G401 (cell line): ENCODE results near the gene CTTNBP2NL. TPM values are rescaled to one million over a fixed set of nuclear protein-coding genes. Genes with fewer than 3 reads are reported as not detected.
"Not testable (repeated sequence)": the region's sequence is repeated elsewhere in the genome, so short reads cannot be mapped to it uniquely, and the experiment has no call there.

ENCODE experiments used
- DNase-seq: peaks from one replicate; pipeline ENCODE4 v3.0.0-alpha.2; 2015; ENCODE audit warnings: low spot score
- in situ Hi-C: cut with HindIII; loops from 2 replicates; pipeline ENCODE4 v1.10.0; 2016; ENCODE audit warnings: low sequenced_read_pairs, mixed read lengths
- total RNA-seq: library from RNA; depleted of rRNA; stranded (reverse); fragments of >200 nt; shearing (Covaris generic); gene quantifications from 2 replicates; pipeline ENCODE4 v1.2.3, GENCODE V29; 2014

Gene CTTNBP2NL
- total RNA-seq, 1 experiment from 2014 or later: 13.2 TPM

GRCh38 chr1:112409414-112409813 lies 13.4 kb downstream of the CTTNBP2NL start:
- no peak for DNase-seq
- in situ Hi-C loops: no loop called here

DNA sequence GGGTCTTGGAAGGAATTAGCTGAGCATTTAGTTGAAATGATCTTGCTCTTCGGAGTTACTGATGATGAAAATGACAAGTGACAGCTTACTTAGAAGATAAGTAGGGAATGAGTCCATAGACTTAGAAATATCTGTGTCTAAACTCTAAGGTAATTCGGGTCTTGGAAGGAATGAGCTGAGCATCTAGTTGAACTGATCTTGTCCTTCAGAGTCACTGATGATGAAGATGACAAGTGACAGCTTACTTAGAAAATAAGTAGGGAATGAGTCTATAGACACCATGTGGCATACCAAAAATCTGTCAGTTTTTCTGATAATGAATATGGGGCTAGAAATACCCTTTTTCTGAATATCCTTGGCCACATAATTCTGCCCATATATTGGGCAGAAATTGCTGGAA lies 14.7 kb downstream of the CTTNBP2NL start:
- in situ Hi-C loops: no loop called here

GRCh38 chr1:112417271-112417670 lies 21.3 kb downstream of the CTTNBP2NL start:
- DNase-seq: no peak
- in situ Hi-C loops: no loop called here

More for the DNA sequence above, 14.7 kb downstream of the CTTNBP2NL start:
- DNase-seq: no peak

GRCh38 chr1:112418099-112418892 lies 22.3 kb downstream of the CTTNBP2NL start:
- in situ Hi-C loops: no loop called here
- DNase-seq: no peak

GRCh38 chr1:112423207-112423606 lies 27.2 kb downstream of the CTTNBP2NL start:
- DNase-seq: no peak
- in situ Hi-C loops: no loop called here

- in situ Hi-C loops, DNase-seq: not testable (repeated sequence)
Measured at GRCh38 chr1:112423666-112424065, 27.7 kb downstream of the CTTNBP2NL start.

DNA sequence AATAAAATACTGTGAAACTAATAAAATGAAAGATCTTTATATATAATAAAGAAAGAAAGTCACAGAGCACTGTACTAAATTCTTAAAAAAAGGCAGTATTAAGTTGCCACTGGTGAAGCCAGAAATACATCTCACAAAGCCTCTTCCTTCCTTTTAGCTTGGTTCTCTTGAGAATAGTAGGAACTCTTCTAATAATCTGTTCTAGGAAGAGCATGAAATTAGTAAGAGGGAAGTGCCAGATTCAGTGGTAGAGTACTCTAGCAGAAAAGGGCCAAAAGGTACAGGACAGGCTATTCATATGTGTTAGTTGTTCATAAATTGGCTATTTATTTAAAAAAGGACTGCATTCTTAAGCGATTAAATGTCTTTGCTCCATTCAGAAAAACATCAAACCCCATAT lies 33.7 kb downstream of the CTTNBP2NL start:
- DNase-seq: no peak
- in situ Hi-C loops: no loop called here

DNA sequence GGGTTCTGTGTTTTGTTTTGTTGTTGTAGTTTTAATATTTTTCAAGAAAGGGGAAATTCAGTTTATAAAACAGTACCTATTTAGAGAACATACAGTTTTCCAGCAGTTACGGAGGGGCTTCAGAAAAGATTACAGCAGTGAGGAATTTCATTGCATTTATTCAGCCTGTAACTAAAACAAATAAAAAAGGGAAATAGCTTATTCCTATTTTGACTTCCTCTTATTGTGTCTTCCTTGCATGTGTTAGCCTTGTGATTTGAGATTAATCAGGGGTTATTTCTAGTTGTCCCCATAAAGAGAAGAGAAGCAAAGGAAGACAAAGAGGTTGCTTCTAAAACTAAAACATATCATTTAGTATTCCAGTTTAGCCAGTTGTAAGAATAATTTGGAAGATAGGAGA lies 35.0 kb downstream of the CTTNBP2NL start:
- no peak for DNase-seq
- in situ Hi-C loops: no loop called here

DNA sequence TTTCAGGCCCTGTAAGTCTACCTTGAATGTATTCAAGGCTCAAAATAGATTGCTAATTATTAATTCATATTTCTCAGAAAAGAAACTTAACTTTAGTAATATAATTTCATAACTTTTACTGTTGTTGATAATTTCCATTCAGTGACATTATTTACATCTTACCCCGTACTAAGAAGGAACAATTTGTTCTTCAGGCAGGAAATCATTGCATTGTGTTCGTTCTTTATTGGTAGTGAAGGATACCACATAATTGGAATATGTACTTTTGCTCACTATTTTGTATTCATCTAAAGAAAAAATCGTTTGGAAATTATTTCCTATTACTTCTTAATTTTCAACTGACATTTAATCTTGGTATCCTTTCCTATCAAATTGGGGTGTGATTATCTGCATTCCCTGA lies 39.4 kb downstream of the CTTNBP2NL start:
- no peak for DNase-seq
- in situ Hi-C loops: no loop called here

- no peak for DNase-seq
- in situ Hi-C loops: no loop called here
Measured at GRCh38 chr1:112436384-112437156, 40.6 kb downstream of the CTTNBP2NL start.

DNA sequence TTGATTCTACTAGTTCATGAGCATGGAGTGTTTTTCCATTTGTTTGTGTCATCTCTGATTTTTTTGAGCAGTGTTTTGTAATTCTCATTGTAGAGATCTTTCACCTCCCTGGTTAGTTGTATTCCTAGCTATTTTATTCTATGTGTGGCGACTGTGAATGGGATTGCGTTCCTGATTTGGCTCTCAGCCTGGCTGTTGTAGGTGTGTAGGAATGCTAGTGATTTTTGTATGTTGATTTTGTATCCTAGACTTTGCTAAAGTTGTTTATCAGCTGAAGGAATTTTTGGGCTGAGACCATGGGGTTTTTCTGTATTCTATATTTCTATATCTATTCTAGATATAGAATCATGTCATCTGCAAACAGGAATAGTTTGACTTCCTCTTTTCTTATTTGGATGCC lies 42.1 kb downstream of the CTTNBP2NL start:
- DNase-seq, in situ Hi-C loops: not testable (repeated sequence)

DNA sequence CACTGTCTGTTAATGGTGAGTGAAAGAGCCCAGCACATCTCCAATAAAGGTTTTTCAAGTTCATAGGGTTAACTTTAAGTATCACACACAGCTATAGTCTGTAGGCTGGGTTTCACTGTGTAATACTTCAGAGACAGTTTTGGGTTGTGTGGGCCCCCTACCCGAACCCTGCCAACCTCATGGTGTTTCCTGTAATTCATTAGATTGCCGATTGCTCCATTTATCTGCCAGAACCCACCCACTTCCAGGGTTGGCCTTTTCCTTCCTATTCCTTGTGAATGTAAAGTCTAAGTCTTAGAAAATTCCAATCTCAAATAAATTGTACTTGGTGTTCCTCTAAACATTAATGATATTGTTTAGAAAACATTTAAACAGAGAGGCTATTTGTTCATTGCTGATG lies 43.6 kb downstream of the CTTNBP2NL start:
- DNase-seq: no peak
- in situ Hi-C loops: no loop called here

DNA sequence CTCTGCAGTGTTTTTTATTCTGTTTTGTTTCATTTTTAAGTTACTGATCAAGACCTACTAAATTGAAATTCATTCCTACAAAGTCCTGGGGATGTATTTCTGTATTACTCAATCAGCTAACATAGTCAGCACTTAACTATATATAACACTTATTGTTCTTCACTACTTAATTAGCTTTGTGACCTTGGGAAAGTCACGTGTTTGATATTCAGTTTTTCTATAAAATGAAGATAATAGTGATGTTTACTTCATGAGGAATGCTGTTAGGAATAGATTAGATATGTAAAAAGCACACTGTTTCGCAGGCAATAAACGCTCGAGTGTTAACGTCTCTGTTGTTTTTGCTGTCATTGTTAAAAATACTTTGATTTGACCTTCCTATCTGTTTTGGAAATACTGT lies 44.6 kb downstream of the CTTNBP2NL start:
- no peak for DNase-seq
- in situ Hi-C loops: no loop called here

DNA sequence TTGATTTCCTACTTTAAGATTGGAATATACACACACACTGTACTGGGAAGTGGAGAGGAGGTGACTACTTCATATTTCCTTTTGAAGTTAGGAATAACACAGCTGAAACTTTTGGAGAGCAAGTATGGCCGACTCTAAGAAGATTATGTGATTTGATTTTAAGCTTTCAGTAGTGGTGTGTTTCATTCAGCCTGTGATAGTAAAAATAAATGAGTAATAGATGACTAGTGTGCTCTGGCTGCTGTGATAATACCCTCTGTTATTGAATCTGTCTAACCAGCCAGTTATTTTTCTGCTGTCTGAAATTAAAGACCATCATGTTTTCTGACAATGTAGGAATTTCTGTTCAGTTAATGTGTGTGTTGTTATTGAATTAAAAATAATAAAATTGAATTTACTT lies 48.3 kb downstream of the CTTNBP2NL start:
- no peak for DNase-seq

DNA sequence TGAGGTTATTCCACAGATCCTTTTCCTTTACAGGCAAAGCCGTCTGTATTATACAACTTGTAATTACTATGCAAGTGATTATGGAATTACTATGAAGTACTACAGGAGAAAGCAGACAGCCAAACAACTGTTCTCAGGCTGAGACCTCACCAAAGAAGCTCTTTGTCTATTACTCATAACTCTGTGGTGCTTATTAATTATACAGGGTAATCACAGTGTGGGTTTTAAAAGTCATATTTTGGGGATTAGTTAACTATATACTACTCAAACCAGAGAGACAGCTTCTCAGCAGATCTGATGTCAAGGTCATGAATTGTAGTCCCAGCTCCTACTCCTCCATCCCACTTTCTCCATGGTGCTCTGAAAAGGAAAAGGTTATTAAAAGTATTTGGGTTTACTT lies 49.6 kb downstream of the CTTNBP2NL start:
- no peak for DNase-seq
- in situ Hi-C loops: no loop called here

More for the DNA sequence above, 48.3 kb downstream of the CTTNBP2NL start:
- in situ Hi-C loops: no loop called here

- no peak for DNase-seq
- in situ Hi-C loops: no loop called here
Measured at GRCh38 chr1:112446411-112446810, 50.4 kb downstream of the CTTNBP2NL start.

DNA sequence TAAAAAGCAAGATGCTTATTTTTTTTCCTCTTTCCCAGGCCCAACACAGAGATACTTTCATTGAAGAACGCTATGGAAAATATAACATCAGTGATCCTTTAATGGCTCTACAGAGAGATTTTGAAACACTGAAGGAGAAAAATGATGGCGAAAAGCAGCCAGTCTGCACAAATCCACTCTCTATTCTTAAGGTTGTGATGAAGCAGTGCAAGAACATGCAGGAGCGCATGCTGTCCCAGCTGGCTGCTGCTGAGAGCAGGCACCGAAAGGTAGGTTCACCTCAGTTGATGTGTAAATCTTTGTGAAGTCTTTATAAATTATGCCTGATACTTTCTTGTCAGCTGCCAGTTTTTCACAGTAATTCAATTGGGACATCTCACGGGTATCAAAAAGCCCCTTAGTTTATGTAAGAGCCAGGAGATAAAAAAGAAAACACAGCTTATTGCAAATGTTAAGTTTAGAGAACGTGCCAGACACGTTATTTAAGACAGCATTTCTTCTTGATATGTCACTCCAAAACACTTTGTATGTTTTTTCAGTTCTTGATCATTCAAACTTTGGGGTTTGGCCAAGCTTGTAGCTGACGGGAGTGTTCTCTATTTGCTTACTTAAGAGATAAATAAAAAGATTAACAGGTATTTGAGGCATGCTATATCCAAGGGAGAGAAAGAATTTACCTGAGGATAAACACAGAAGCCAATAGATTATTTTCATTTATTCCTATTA lies 53.1 kb downstream of the CTTNBP2NL start:
- no peak for DNase-seq
- in situ Hi-C loops: no loop called here

- no peak for DNase-seq
- in situ Hi-C loops: no loop called here
Measured at GRCh38 chr1:112449630-112449983, 53.6 kb downstream of the CTTNBP2NL start.

- DNase-seq: no peak
- in situ Hi-C loops: no loop called here
Measured at GRCh38 chr1:112450773-112451172, 54.8 kb downstream of the CTTNBP2NL start.

DNA sequence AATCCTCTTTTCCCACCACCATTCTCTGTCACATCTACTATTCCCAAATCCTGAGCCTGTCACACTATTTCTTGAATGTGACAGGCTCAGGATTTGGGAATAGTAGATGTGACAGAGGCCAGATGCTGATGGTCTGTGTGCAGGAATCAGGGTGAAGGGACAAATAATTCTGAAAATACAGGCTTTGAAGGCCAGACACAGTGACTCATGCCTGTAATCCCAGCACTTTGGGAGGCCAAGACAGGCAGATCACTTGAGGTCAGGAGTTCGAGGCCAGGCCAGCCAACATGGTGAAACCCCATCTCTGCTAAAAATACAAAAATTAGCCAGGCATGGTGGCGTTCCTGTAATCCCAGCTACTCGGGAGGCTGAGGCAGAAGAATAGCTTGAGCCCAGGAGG lies 55.3 kb downstream of the CTTNBP2NL start:
- DNase-seq, in situ Hi-C loops: not testable (repeated sequence)
